GM23338 (cell line): Measurements from ENCODE around the gene CCNYL1. TPM values are rescaled to one million over a fixed set of nuclear protein-coding genes. Genes with fewer than 3 reads are reported as not detected.
"Not testable (repeated sequence)": the region's sequence is repeated elsewhere in the genome, so short reads cannot be mapped to it uniquely, and the experiment has no call there.

ENCODE experiments used
- ATAC-seq: fragments of 200-7000 bp; cut with Tn5 transposase; 3 replicates; pipeline ENCODE4 v1.9.1; 2020
- DNase-seq: peaks from one replicate; pipeline ENCODE4 v3.0.0-alpha.2; 2015; ENCODE audit warnings: low spot score
- H2AFZ ChIP-seq: fragments of 200-600 bp; sonication (generic); 2 replicates; pipeline ENCODE4 v1.8.0; 2016; ENCODE audit warnings: antibody characterized with exemption, mild to moderate bottlenecking, moderate library complexity
- H3F3A ChIP-seq: fragments of 200-600 bp; sonication (generic); replicated peaks from 2 replicates; pipeline ENCODE4 v1.8.0; 2017; ENCODE audit warnings: antibody characterized with exemption, mixed run types, low read depth
- H3K27ac ChIP-seq: fragments of 200-600 bp; sonication (generic); 2 replicates; pipeline ENCODE4 v1.6.1; 2016; ENCODE audit warnings: low read depth
- H3K27me3 ChIP-seq: fragments of 200-600 bp; sonication (generic); 2 replicates; pipeline ENCODE4 v1.8.0; 2016; ENCODE audit warnings: mild to moderate bottlenecking, mixed run types, moderate library complexity; ENCODE audit not compliant: insufficient read depth
- H3K36me3 ChIP-seq: fragments of 200-600 bp; sonication (generic); 2 replicates; pipeline ENCODE4 v1.8.0; 2016; ENCODE audit warnings: mild to moderate bottlenecking; ENCODE audit not compliant: insufficient read depth
- H3K4me1 ChIP-seq: fragments of 200-600 bp; sonication (generic); 2 replicates; pipeline ENCODE4 v1.8.0; 2016; ENCODE audit warnings: mild to moderate bottlenecking, moderate library complexity; ENCODE audit not compliant: insufficient read depth
- H3K4me2 ChIP-seq: fragments of 200-600 bp; sonication (generic); 2 replicates; pipeline ENCODE4 v1.7.1; 2017; ENCODE audit warnings: mixed run types
- H3K4me3 ChIP-seq: fragments of 200-600 bp; sonication (generic); 2 replicates; pipeline ENCODE4 v1.6.1; 2016; ENCODE audit warnings: mixed run types
- H3K79me2 ChIP-seq: fragments of 200-600 bp; sonication (generic); replicated peaks from 2 replicates; pipeline ENCODE4 v1.8.0; 2017; ENCODE audit warnings: mild to moderate bottlenecking; ENCODE audit not compliant: insufficient read depth
- H3K9me2 ChIP-seq: fragments of 200-600 bp; sonication (generic); 2 replicates; pipeline ENCODE4 v1.8.0; 2017; ENCODE audit not compliant: insufficient read depth
- H4K20me1 ChIP-seq: fragments of 200-600 bp; sonication (generic); replicated peaks from 2 replicates; pipeline ENCODE4 v1.8.0; 2017; ENCODE audit warnings: mild to moderate bottlenecking; ENCODE audit not compliant: insufficient read depth
- H3K27ac Mint-ChIP-seq: 2 replicates; pipeline ENCODE4 v1.8.0; 2020; ENCODE audit warnings: inconsistent platforms, mild to moderate bottlenecking, moderate library complexity, mixed read lengths
- H3K27me3 Mint-ChIP-seq: 3 replicates; pipeline ENCODE4 v1.8.0; 2022; ENCODE audit warnings: low read depth, mild to moderate bottlenecking, moderate library complexity, mixed read lengths, inconsistent platforms; ENCODE audit not compliant: insufficient read depth, poor library complexity
- H3K36me3 Mint-ChIP-seq: 3 replicates; pipeline ENCODE4 v1.8.0; 2021; ENCODE audit warnings: low read depth, mild to moderate bottlenecking, inconsistent platforms, moderate library complexity, mixed read lengths
- H3K4me1 Mint-ChIP-seq: 3 replicates; pipeline ENCODE4 v1.8.0; 2020; ENCODE audit warnings: mild to moderate bottlenecking, inconsistent platforms, mixed read lengths
- H3K4me3 Mint-ChIP-seq: 3 replicates; pipeline ENCODE4 v1.8.0; 2021; ENCODE audit warnings: moderate library complexity, mild to moderate bottlenecking, inconsistent platforms, mixed read lengths
- H3K9me3 Mint-ChIP-seq: 3 replicates; pipeline ENCODE4 v1.8.0; 2020; ENCODE audit warnings: moderate library complexity, mild to moderate bottlenecking, inconsistent platforms, mixed read lengths
- CREB1 ChIP-seq: fragments of 250-450 bp; sonication (Bioruptor Pico); IDR thresholded peaks from 2 replicates; pipeline ENCODE4 v1.5.0; 2020; ENCODE audit warnings: low read depth, mild to moderate bottlenecking, moderate library complexity
- ETS1 ChIP-seq: IDR thresholded peaks from 2 replicates; pipeline ENCODE4 v1.6.1; 2016; ENCODE audit warnings: antibody characterized with exemption
- EZH2 ChIP-seq: fragments of 200-600 bp; sonication (generic); IDR thresholded peaks from one replicate; pipeline ENCODE4 v1.8.0; 2017; ENCODE audit warnings: antibody characterized with exemption, mild to moderate bottlenecking, low read depth; ENCODE audit not compliant: unreplicated experiment
- EZH2phosphoT487 ChIP-seq: fragments of 200-600 bp; sonication (generic); IDR thresholded peaks from one replicate; pipeline ENCODE4 v1.8.1; 2018; ENCODE audit warnings: antibody characterized with exemption; ENCODE audit not compliant: unreplicated experiment
- JUNB ChIP-seq: IDR thresholded peaks from one replicate; pipeline ENCODE4 v1.6.1; 2016; ENCODE audit warnings: antibody characterized with exemption; ENCODE audit not compliant: unreplicated experiment
- NANOG ChIP-seq: IDR thresholded peaks from 2 replicates; pipeline ENCODE4 v1.6.1; 2016; ENCODE audit warnings: antibody characterized with exemption, borderline replicate concordance
- POLR2AphosphoS5 ChIP-seq: IDR thresholded peaks from 2 replicates; pipeline ENCODE4 v1.6.1; 2016; ENCODE audit warnings: antibody characterized with exemption, low read depth
- STAT1 ChIP-seq: IDR thresholded peaks from one replicate; pipeline ENCODE4 v1.6.1; 2016; ENCODE audit warnings: antibody characterized with exemption; ENCODE audit not compliant: unreplicated experiment
- ZNF331 ChIP-seq: fragments of 250-450 bp; sonication (Bioruptor Pico); IDR thresholded peaks from 2 replicates; pipeline ENCODE4 v1.5.0; 2020; ENCODE audit warnings: low read depth, mild to moderate bottlenecking, moderate library complexity
- polyA plus RNA-seq: library from polyadenylated mRNA; unstranded; fragments of >200 nt; fragmentation: Nextera tagmentation; extraction: Ambion mirVana; gene quantifications from 2 replicates; pipeline ENCODE4 v1.2.1, GENCODE V29; 2016
- total RNA-seq: library from RNA; depleted of rRNA; stranded (reverse); fragments of >200 nt; shearing (Covaris generic); gene quantifications from 2 replicates; pipeline ENCODE4 v1.2.3, GENCODE V29; 2014
- TF ChIP-seq, protein P1 (sequence below): IDR thresholded peaks from one replicate; pipeline ENCODE4 v1.6.1; 2018; ENCODE audit warnings: antibody characterized with exemption; ENCODE audit not compliant: unreplicated experiment
- TF ChIP-seq, protein P2 (sequence below), 2 experiments: fragments of 200-600 bp in 1 of 2; sonication (generic) in 1 of 2; conservative IDR thresholded peaks; 2 replicates each; pipeline versions ENCODE4 v1.5.1 to v1.6.1; 2016 to 2017; ENCODE audit warnings: antibody characterized with exemption in 2 of 2, low read depth in 2 of 2, mild to moderate bottlenecking in 2 of 2, moderate library complexity in 1 of 2

CCNYL1 gene
- total and polyA plus RNA-seq, 2 experiments from 2014 or later: 19.6 to 32.1 TPM

GRCh38 chr2:207696911-207697310 lies 14.5 kb upstream of the CCNYL1 start:
- H3K9me3 Mint-ChIP-seq, H3K79me2 ChIP-seq, H3K9me2 ChIP-seq, H3K4me1 ChIP-seq, H3K4me2 ChIP-seq, H3K27ac ChIP-seq, H3K27ac Mint-ChIP-seq, H3K4me3 Mint-ChIP-seq, H3K27me3 Mint-ChIP-seq, H3K4me3 ChIP-seq, H4K20me1 ChIP-seq, DNase-seq, H3K27me3 ChIP-seq, ATAC-seq, H3F3A ChIP-seq, H3K36me3 ChIP-seq, H3K36me3 Mint-ChIP-seq, H3K4me1 Mint-ChIP-seq: not testable (repeated sequence)
- H2AFZ ChIP-seq: peak overlapping the region; percentile 43; the same call in 1 of the 2 replicates

- no peak for ATAC-seq
- Histone ChIP-seq H2AFZ (0 out of 2 replicates have a peak overlapping the region, but pooled peaks have one; percentile 43), H3K4me2 (no peak overlapping the region), H3K4me1 (no peaks in the 10 kb centered on the region), H3K9me2 (no peaks in the 10 kb centered on the region), H3K36me3 (no peaks in the 10 kb centered on the region), H3F3A (no peaks in the 10 kb centered on the region), H3K4me3 (no peak overlapping the region), H3K27me3 (no peaks in the 10 kb centered on the region), H3K27ac (no peak overlapping the region), H4K20me1 (no peaks in the 10 kb centered on the region), H3K79me2 (no peaks in the 10 kb centered on the region)
- no peak for DNase-seq
- Mint-ChIP-seq H3K36me3 (no peaks in the 10 kb centered on the region), H3K27me3 (peaks cover 7% of the 10 kb centered on the region), H3K4me1 (peaks cover under 1% of the 10 kb centered on the region; the same call in 1 of the 3 replicates), H3K9me3 (no peaks in the 10 kb centered on the region), H3K4me3 (no peak overlapping the region), H3K27ac (no peak overlapping the region)
- TF ChIP-seq ZNF331 (CRISPR knock-in tag) (no peak), CREB1 (CRISPR knock-in tag) (no peak), EZH2phosphoT487 (no peak), ETS1 (no peak), NANOG (no peak), EZH2 (no peak), STAT1 (no peak), JUNB (no peak), POLR2AphosphoS5 (no peak)
- TF ChIP-seq, protein P1, sequence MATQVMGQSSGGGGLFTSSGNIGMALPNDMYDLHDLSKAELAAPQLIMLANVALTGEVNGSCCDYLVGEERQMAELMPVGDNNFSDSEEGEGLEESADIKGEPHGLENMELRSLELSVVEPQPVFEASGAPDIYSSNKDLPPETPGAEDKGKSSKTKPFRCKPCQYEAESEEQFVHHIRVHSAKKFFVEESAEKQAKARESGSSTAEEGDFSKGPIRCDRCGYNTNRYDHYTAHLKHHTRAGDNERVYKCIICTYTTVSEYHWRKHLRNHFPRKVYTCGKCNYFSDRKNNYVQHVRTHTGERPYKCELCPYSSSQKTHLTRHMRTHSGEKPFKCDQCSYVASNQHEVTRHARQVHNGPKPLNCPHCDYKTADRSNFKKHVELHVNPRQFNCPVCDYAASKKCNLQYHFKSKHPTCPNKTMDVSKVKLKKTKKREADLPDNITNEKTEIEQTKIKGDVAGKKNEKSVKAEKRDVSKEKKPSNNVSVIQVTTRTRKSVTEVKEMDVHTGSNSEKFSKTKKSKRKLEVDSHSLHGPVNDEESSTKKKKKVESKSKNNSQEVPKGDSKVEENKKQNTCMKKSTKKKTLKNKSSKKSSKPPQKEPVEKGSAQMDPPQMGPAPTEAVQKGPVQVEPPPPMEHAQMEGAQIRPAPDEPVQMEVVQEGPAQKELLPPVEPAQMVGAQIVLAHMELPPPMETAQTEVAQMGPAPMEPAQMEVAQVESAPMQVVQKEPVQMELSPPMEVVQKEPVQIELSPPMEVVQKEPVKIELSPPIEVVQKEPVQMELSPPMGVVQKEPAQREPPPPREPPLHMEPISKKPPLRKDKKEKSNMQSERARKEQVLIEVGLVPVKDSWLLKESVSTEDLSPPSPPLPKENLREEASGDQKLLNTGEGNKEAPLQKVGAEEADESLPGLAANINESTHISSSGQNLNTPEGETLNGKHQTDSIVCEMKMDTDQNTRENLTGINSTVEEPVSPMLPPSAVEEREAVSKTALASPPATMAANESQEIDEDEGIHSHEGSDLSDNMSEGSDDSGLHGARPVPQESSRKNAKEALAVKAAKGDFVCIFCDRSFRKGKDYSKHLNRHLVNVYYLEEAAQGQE: no peak
- TF ChIP-seq, protein P2, sequence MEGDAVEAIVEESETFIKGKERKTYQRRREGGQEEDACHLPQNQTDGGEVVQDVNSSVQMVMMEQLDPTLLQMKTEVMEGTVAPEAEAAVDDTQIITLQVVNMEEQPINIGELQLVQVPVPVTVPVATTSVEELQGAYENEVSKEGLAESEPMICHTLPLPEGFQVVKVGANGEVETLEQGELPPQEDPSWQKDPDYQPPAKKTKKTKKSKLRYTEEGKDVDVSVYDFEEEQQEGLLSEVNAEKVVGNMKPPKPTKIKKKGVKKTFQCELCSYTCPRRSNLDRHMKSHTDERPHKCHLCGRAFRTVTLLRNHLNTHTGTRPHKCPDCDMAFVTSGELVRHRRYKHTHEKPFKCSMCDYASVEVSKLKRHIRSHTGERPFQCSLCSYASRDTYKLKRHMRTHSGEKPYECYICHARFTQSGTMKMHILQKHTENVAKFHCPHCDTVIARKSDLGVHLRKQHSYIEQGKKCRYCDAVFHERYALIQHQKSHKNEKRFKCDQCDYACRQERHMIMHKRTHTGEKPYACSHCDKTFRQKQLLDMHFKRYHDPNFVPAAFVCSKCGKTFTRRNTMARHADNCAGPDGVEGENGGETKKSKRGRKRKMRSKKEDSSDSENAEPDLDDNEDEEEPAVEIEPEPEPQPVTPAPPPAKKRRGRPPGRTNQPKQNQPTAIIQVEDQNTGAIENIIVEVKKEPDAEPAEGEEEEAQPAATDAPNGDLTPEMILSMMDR (conservative IDR thresholded peaks at IDR 0.05; ENCODE audit: low read depth in 2 of 2): no peak
These were observed 14.0 kb upstream of the CCNYL1 start for GRCh38 chr2:207697411-207697810.
